Transverse colon (tissue), 4 donors: Measurements from ENCODE around the gene IL20RA. TPM values are rescaled to one million over a fixed set of nuclear protein-coding genes. Genes with fewer than 3 reads are reported as not detected.

Experiments used
- DNase-seq: peaks from one replicate; pipeline ENCODE4 v3.0.0-alpha.2; 2019
- H3K27ac ChIP-seq, 4 donors: fragments of 200-600 bp; sonication (generic); 2 replicates each; pipeline ENCODE4 v1.5.1; 2016 to 2018; ENCODE audit warnings: inconsistent platforms in 4 of 4
- H3K27me3 ChIP-seq: fragments of 200-600 bp; sonication (generic); 2 replicates; pipeline ENCODE4 v1.5.1; 2017; ENCODE audit warnings: inconsistent platforms
- H3K36me3 ChIP-seq, 4 donors: fragments of 200-600 bp; sonication (generic); 2 replicates each; pipeline ENCODE4 v1.5.1; 2017 to 2019; ENCODE audit warnings: inconsistent platforms in 4 of 4
- H3K4me1 ChIP-seq, 4 donors: fragments of 200-600 bp; sonication (generic); 2 replicates each; pipeline ENCODE4 v1.5.1; 2017 to 2020; ENCODE audit warnings: inconsistent platforms in 4 of 4
- H3K4me3 ChIP-seq, 4 donors: fragments of 200-600 bp; sonication (generic); 1 replicate in 1 of 4; 2 replicates in 3 of 4; pipeline versions ENCODE4 v1.5.1 to v1.6.1; 2017 to 2019; ENCODE audit warnings: inconsistent platforms in 4 of 4
- H3K9me3 ChIP-seq, 2 donors: fragments of 200-600 bp; sonication (generic); 2 replicates each; pipeline ENCODE4 v1.5.1; 2017 to 2019; ENCODE audit warnings: inconsistent platforms in 2 of 2
- CTCF ChIP-seq, 5 experiments: fragments of 200-600 bp in 3 of 5; fragments of 450-650 bp in 2 of 5; sonication (generic) in 3 of 5; IDR thresholded peaks; 1 replicate in 2 of 5; 2 replicates in 3 of 5; pipeline ENCODE4 v1.5.1; 2016 to 2017; ENCODE audit warnings: antibody characterized with exemption in 5 of 5, inconsistent platforms in 3 of 5, mild to moderate bottlenecking in 2 of 5, moderate library complexity in 1 of 5
- EP300 ChIP-seq: sonication (generic); formaldehyde crosslinking; IDR thresholded peaks from one replicate; pipeline ENCODE4 v1.6.1; 2017; ENCODE audit warnings: antibody characterized with exemption, low read depth
- POLR2A ChIP-seq: fragments of 450-650 bp; IDR thresholded peaks from one replicate; pipeline ENCODE4 v1.6.1; 2016; ENCODE audit warnings: antibody characterized with exemption, mild to moderate bottlenecking, moderate library complexity
- POLR2AphosphoS5 ChIP-seq, 3 donors: sonication (generic); formaldehyde crosslinking; IDR thresholded peaks; one replicate each; pipeline ENCODE4 v1.6.1; 2016; ENCODE audit warnings: antibody characterized with exemption in 3 of 3
- WGBS, 2 donors: methylation state at CpG; one replicate each; pipeline ENCODE4 v1.1.5; 2018; ENCODE audit warnings: low coverage in 1 of 2; 5-methylcytosine and 5-hydroxymethylcytosine counted together
- in situ Hi-C, 4 donors: fragments of 200-750 bp; cut with MboI; loops; one replicate each; pipeline versions ENCODE4 v1.15.0 to v1.15.1; 2017; ENCODE audit warnings: low sequenced_read_pairs in 3 of 4, low pct_ligation_motif_present in 1 of 4, low pct_unique_long_range_greater_than_20kb in 1 of 4
- intact Hi-C: fragments of 100-400 bp; cut with DNase I; formaldehyde crosslinking; loops from one replicate; pipeline ENCODE4 v1.15.1; 2023; ENCODE audit warnings: low total_unique reads
- total RNA-seq, 4 donors: library from RNA; depleted of rRNA; stranded (reverse); fragments of >200 nt; gene quantifications; one replicate each; pipeline ENCODE4 v1.1.0, GENCODE V29; 2016

IL20RA gene
- total RNA-seq, 4 donors from 2014 or later, result 7.4 to 20.5 (median 11.3) TPM

GRCh38 chr6:137033828-137034227 is 10.9 kb downstream of the IL20RA start:
- whole genome bisulfite sequencing, 2 donors, result 56 to 80% methylated on average over 2 of the region's 2 CpGs
- H3K36me3 ChIP-seq, result no peaks in the 10 kb centered on the region
- H3K9me3 ChIP-seq, result no peaks in the 10 kb centered on the region
- peaks cover 0 to 15% (median 7%) of the 10 kb centered on the region in 4 donors for H3K4me1 ChIP-seq
- DNase-seq, result no peak
- in situ Hi-C loops, result no loop called here
- H3K4me3 ChIP-seq, result no peak overlapping the region
- no peak overlapping the region for H3K27ac ChIP-seq
- TF ChIP-seq CTCF (IDR thresholded peaks at IDR 0.05), result no peak
- no peak for TF ChIP-seq POLR2AphosphoS5 (IDR thresholded peaks at IDR 0.05)
- TF ChIP-seq EP300, result no peak
- no peak for TF ChIP-seq POLR2A
- H3K27me3 ChIP-seq, result no peaks in the 10 kb centered on the region
- intact Hi-C loops, result no loop called here

- Histone ChIP-seq H3K27me3 (no peaks in the 10 kb centered on the region), H3K36me3 (no peaks in the 10 kb centered on the region), H3K4me1 (peaks cover 0 to 11% (median 7%) of the 10 kb centered on the region in 4 donors), H3K9me3 (no peaks in the 10 kb centered on the region), H3K27ac (no peak overlapping the region), H3K4me3 (no peak overlapping the region)
- TF ChIP-seq POLR2AphosphoS5 (IDR thresholded peaks at IDR 0.05) (no peak), CTCF (IDR thresholded peaks at IDR 0.05) (no peak), POLR2A (no peak), EP300 (no peak)
- WGBS, 2 donors, result 81% methylated on average over 2 to 3 of the region's 3 CpGs
- intact Hi-C loops, result no loop called here
- in situ Hi-C loops, result no loop called here
- no peak for DNase-seq
These were observed 13.6 kb downstream of the IL20RA start for GRCh38 chr6:137031122-137031521.

DNA sequence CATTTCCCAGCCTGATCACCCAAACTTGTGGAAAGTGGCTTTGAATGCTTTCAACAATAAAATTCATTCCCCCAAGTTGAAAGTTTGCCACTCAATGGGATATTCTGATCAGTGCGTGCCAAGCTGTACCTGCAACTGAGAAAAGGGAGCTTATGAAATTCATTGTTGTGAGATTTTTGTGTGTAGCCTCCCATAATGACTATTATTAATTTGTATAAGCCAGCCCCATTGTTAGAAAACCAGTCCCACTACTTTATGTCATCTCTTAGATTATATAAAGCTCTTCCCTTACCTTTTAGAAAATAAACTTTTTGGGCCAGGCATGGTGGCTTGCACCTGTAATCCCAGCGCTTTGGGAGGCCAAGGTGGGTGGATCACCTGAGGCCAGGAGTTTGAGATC is 15.9 kb downstream of the IL20RA start:
- Histone ChIP-seq H3K4me1 (peaks cover 4 to 28% (median 19%) of the 10 kb centered on the region in 4 donors), H3K9me3 (no peaks in the 10 kb centered on the region), H3K27ac (no peak overlapping the region), H3K36me3 (no peaks in the 10 kb centered on the region), H3K4me3 (no peak overlapping the region), H3K27me3 (no peaks in the 10 kb centered on the region)
- in situ Hi-C loops (no loop called here), intact Hi-C loops (no loop called here)
- WGBS, 2 donors, result 0 to 49% methylated on average over 1 to 2 of the region's 2 CpGs
- TF ChIP-seq POLR2AphosphoS5 (IDR thresholded peaks at IDR 0.05) (no peak), POLR2A (no peak), EP300 (no peak), CTCF (IDR thresholded peaks at IDR 0.05) (no peak)
- DNase-seq, result no peak

- DNase-seq, result no peak
- peak overlapping the region; percentile 70 to 81 (median 76) for H3K27ac ChIP-seq
- no peaks in the 10 kb centered on the region for H3K27me3 ChIP-seq
These were observed 18.7 kb downstream of the IL20RA start for GRCh38 chr6:137025786-137026730.

More at GRCh38 chr6:137025786-137026730, 18.7 kb downstream of the IL20RA start:
- WGBS, 2 donors, result 29 to 48% methylated on average over 6 to 8 of the region's 8 CpGs
- in situ Hi-C loops, result no loop called here
- H3K9me3 ChIP-seq, result no peaks in the 10 kb centered on the region
- intact Hi-C loops, result no loop called here
- TF ChIP-seq EP300 (no peak), POLR2A (no peak), CTCF (IDR thresholded peaks at IDR 0.05) (no peak), POLR2AphosphoS5 (IDR thresholded peaks at IDR 0.05) (peak in 2 of 3 donors; percentile 19 to 52)
- peaks cover 4 to 29% (median 19%) of the 10 kb centered on the region in 4 donors for H3K4me1 ChIP-seq
- H3K4me3 ChIP-seq, result no peak overlapping the region
- no peaks in the 10 kb centered on the region for H3K36me3 ChIP-seq
